SKM-1 (cell line): ENCODE data around the gene CRLF1.

Experiments
- DNase-seq: peaks from one replicate; lab custom pipeline; 2025; ENCODE audit not compliant: unreplicated experiment; lab: John Stamatoyannopoulos, UW

CRLF1 gene

DNA sequence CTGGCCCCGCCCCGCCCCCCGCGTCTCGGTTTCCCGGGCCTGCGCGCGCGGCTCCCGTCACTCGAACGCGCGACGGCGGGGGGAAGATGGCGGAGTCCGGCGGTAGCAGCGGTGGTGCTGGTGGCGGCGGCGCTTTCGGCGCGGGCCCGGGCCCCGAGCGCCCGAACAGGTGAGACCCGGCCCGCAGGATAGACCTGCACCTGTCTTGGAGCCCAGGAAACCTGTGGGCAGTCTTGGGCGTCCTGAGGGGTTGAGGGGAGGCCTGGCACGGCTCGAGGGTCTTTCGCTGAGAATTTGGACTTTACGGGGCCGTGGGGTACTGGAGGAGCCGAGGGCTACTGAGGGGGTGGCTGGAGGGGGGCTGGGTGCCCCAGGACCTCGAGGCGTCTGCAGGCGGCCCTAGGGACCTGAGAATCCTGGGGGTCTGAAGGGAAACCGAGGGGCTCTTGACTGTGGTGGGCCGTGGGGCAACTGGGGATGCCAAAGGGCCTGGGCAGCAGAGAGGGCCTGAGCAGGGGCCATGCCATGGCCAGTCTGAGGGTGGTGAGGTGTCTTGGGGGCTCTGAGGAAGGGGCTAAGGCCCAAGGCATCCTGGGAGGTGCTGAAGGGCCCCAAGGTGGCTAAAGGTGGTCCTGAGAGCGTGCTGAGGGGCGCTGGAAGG lies 30.5 kb upstream of the CRLF1 start, which contains the start of gene KLHL26:
Gene KLHL26 (plus strand): TSS at position 60 of the 661 bp plus-strand sequence. CDS start 27 bp downstream, at position 87.
- DNase-seq: no peak

DNA sequence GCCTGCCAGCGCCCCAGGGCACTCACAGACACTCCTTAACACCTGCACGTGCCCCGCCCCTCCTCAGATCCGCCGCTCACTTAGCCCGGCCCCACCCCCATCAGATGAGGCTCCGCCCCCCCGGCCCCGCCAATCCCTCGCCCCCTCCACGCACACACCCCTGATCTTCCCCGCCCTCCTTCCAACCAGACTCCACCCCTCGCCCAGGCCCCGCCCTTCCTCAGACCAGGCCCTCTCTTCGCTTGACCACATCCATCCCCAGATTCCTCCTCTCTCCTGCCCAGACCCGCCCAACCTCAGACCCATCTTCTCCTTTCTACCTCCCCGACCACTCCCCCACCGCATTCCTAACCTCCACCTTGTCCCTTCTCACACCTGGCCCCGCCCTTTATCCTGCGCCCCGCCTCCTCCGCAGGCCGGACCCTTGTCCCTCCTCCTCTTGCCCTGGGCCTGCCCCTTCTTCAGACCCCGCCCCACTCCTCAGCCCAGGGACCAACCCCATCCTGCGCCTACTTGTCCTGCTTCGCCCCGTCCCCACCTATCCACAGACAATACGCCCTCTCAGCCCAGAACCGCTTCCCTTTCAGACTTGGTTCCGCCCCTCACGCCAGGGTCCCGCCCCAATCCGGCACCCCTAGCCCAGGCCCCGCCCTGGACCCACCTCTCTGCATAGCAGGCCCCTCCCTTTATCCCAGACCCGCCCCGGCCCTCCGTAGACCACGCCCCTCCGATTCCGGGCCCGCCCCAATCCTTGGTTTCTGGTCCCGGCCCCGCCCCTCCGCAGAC lies 29.8 kb upstream of the CRLF1 start:
- peak; percentile 95 for DNase-seq

DNA sequence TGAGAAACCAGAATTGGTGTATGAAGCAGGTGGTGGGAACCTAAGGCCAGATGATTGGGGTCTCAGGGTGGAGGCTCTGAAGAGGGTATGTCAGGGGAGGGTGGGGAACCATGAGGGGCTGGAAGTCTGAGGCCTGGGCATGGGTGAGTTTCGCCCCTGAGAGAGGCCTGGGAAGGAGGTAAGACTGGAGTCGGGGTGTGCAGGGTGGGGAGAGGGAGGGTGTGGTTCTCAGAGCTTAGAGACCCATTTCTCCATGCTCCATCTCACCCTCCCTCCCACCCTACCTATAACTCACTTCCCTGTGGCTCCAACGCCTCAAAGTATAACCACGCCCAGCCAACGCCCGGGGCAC lies 29.2 kb upstream of the CRLF1 start:
- no peak for DNase-seq

DNA sequence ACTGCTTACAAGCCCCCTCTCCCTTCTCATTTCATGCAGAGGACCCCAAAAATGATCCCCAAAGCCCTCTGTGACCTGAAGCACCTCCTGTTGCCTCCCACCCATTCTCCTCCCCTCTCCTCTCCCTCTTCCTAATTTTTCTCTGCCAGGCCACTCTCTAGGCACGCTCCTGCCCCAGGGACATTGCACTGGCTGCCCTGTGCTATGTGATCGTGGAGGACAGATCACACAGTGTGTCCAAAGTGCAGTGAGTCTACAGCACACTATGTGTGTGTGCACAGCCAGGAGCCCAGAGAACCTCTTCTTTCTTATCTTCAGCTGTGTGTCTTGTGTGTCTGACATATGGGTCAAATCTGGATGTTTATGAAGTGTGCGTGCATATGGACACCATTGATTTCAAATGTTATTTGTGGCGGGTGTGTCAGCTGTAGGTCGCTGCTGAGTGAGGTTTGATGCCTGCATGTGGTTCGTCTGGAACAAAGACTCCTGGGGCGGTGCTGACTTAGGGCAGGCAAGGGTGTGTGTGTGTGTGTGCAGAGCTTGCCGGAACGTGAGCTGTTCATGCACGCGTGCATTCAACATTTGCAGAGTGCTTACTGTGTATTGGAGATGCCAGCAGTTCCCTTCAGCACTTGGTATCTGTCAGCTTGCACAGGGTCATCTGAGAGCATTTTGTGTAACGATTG lies 28.2 kb upstream of the CRLF1 start:
- no peak for DNase-seq

DNA sequence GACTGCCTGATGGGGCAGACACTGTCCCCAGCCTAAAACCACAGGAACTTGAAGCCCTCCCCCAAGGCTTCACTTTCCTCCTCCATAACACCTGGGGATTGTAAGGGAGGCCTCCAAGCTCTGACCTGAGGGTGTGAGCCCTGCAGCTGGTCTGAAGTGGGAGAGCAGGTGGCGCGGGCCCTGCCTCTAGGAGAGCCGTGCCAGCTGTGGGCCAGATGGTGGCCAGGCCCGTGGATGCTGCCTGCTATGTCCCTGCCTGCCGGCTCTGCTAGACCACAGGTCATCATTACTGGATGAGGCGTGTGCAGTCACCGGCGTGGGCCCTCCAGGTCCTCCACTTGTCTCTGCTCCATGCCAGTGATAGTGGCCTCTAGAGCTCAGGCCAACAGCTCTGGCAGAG lies 26.7 kb upstream of the CRLF1 start:
- no peak for DNase-seq

DNA sequence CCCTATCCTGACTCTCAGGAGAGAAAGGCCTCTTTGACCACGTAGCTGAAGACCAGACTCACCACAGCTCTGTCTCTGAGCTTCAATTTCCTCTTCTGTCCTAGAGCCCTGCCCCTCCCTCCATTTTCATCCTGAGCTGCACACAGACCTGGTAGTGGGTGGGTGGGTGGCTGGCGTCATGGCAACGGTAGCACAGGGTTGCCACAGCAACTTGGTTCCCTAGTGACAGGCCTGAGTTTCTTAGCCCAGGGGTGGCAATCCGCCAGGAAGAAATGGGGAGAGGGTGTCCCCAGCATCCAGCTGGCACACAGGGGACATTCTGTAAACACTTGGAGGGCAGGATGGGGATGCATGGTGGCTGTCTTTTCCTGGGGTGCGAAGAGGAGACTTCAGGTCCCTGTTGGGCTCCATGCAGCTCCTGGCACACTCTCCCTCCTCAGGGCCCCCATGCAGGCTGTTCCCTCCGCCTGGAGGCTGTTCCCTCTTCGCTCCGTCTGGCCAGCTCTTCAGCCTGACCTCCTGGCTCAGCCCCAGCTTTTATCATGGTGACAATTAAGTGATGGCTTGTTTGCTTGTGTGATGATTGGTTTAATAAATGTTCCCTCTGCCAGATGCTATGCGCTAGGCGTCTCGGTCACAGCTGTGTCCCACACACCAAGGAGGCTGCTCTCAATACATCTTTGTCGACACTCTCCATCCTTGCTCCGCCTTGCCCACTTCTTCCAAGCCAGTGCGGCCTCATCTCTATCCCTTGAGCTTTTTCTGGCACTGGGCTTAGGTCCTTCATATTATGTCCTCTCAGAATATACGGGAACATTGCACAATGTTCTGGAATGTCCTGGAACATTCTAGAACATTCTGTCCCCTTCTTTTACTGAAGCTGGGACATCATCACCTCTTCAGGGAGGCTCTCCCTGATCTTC lies 22.8 kb upstream of the CRLF1 start:
- DNase-seq: no peak

DNA sequence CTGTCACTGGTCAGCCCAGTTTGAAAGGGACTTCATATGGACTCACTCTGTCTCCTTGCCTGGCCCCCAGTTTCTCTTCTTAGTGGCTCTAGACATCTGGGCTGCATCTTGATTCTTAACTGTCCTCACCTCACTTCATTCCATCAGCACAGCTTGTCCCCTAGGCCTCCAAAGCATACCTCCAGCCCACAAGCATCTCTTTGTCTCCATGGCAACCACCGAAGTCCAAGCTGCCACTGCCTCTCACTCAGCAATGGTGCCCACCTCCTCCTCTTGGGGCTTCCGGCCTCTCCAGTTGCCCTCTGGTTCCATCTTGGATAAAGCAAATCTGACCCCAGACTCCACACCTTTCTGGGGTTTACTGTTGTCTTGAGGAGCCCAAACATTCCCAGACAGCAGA lies 20.3 kb upstream of the CRLF1 start:
- no peak for DNase-seq

DNA sequence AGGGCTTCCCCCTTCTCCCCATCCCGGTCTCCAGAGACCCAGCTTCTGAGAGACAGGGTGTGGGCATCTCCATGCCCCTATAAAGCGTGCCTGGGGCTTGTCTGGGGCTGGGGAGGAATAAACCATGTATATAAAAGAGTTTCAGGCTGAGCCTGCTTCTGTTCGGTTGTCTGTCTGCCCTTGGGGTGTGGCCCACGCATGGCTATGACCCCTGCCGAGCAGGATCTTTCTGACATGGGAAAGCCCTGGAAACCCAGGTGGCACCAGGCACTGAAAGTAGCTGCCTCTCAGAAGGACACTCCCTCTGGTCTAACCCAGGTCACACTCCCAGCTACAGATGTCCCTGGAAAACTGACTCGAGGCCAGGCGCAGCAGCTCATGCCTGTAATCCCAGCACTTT lies 14.3 kb upstream of the CRLF1 start:
- DNase-seq: no peak

DNA sequence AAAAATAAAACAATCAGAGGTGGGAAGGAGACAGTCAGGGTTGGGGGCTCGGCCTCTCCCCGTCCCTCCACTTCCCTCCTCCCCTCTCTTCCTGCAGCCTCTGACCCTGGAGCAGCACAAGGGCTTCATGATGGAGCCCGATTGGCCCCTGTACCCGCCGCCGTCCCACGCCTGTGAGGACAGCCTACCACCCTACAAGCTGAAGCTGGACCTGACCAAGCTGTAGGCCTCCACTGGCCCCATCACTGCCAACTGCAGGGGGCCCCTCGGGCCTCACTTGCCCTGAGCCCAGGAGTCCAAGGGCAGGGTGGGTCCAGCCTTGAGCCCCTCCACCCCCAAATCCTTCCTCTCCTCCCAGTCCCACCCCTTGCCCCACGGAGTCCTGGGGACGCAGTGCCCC lies 13.7 kb upstream of the CRLF1 start:
- no peak for DNase-seq

DNA sequence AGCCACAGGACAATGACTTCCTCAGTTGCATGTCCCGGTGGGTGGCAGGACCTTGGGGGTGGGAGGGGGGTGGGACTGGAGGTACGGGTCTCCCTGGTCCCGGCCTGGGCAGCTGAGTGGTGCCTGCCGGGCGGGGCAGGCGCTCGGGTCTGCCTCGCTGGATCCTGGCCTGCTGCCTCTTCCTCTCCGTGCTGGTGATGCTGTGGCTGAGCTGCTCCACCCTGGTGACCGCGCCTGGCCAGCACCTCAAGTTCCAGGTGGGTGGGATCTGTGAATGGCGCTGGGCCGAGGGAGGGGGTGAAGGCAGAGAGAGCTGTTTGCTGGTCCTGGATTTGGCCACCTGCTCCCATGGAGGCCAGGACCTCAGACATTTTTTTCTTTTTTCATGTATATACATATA lies 11.6 kb upstream of the CRLF1 start:
- no peak for DNase-seq

DNA sequence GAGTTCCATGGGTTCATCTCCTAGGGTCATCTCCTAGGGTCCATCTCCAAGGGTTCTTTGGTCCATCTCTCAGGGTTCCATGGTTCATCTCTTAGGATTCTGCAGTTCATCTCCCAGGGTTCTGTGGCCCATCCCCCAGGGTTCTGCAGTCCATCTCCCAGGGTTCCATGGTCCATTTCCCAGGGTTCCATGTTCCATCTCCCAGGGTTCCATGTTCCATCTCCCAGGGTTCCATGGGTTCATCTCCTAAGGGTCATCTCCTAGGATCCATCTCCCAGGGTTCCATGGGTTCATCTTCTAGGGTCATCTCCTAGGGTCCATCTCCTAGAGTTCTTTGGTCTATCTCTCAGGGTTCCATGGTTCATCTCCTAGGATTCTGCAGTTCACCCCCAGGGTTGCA lies 11.0 kb upstream of the CRLF1 start:
- DNase-seq: no peak

DNA sequence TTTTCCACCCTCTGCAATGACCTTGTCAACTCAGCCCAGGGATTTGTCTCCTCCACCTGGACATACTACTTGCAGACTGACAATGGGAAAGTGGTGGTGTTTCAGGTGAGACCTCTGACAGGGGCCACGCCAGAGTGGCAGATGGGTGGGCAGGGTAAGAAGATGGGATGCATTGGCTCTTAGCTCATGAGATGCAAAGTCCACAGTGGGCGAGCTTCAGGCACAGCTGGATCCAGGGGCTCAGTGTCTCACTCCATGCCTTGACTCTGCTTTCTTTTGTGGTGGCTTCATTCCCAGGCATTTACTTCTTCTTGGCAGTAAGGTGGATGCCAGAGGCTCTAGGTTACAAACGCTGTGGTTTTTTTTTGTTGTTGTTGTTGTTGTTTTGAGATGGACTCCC lies 9.4 kb upstream of the CRLF1 start:
- DNase-seq: no peak

DNA sequence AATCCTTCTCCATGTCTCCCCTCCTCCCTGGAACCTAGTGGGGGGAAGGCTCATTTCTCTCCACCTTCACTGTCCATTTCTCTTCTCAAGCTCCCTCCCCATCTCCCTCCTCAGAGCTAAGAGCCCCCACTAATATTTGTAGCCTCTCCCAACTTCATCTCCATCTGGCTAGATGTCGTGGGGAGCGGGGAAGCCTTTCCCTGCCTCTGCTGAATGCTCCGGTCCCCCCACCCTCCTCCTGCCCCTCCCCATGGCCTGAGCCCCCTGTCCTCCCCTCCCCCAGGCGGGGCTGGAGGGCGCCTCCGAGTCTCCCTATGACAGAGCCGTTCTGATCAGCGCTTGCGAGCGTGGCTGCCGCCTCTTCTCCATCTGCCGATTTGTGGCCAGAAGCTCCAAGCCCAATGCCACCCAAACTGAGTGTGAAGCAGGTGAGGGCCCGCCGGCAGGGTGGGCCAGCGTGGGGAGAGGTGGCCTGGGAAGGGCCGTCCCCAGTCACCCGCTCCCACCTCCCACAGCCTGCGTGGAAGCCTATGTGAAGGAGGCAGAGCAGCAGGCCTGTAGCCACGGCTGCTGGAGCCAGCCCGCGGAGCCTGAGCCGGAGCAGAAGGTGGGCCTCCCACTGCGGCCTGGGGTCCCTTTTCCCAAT lies 7.1 kb upstream of the CRLF1 start:
- DNase-seq: no peak

DNA sequence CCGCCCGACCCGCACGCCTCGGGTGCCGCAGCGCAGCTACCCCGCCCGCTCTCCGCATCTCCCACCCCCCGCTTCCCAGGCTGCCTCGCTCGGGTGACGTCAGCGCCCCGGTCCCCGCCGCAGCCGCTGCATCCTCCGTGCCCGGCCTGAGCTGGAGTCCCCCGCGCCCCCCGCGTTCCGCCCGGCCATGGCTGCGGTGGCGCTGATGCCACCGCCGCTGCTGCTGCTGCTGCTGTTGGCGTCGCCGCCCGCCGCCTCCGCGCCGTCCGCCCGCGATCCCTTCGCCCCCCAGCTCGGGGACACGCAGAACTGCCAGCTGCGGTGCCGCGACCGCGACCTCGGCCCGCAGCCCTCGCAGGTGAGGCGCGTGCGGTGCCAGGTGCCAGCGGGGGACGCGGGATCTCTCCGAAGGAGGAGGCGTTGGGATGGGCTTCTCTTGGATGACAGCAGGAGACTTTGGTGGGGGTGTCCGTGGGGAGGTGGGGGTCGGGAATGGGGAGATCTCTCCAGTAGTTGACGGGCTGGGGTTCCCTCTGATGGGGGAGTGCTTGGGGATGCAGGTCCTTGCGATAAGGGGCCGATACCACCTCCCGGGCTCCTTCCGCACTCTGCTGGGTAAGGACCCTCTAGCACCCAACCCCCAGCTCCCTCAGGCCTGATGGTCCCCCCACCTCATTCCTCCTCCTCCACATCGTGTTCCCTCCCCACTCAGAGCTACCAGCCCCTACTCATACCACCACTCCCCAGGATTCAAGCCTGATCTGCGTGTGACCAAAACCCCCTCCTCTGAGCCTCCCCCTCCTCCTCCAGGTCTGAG lies 6.4 kb upstream of the CRLF1 start, which contains the start of gene TMEM59L:
Gene TMEM59L (plus strand): TSS at position 99 of the 817 bp plus-strand sequence. CDS start 89 bp downstream, at position 188.
- no peak for DNase-seq

DNA sequence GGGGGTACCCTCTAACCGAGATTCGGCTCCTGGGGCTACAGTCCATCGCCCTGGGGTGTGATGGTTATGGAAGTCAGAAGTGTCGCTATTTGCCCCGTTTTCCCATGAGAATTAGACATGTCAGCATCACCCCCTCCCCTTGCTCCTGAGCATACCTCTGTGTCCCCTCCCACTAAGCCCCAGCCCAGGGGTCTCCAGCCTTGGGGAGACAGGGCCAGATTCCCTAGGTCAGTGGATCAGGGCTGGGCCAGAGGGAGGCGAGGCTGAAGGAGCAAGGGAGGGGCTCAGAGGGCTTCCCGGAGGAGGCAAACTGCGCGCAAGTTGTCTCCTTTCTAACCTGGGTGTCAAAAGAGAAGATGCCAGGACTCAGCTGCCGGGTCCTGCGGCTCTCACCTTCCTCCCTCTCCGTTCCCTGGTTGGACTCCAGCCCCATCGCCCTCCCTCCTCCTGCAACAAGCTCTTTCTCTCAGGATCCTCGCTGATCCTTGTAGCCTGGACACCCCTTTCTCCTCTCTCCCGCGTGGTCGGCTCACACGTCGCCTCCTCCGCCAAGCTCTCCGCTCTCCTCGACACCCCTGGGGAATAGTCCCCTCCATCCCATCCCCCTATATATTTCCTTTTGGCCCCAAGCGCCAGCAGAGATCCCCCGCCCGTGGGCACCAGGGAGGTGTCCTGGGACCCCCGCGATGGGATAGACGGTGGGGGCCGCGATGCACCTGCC lies 5.6 kb upstream of the CRLF1 start:
- no peak for DNase-seq

DNA sequence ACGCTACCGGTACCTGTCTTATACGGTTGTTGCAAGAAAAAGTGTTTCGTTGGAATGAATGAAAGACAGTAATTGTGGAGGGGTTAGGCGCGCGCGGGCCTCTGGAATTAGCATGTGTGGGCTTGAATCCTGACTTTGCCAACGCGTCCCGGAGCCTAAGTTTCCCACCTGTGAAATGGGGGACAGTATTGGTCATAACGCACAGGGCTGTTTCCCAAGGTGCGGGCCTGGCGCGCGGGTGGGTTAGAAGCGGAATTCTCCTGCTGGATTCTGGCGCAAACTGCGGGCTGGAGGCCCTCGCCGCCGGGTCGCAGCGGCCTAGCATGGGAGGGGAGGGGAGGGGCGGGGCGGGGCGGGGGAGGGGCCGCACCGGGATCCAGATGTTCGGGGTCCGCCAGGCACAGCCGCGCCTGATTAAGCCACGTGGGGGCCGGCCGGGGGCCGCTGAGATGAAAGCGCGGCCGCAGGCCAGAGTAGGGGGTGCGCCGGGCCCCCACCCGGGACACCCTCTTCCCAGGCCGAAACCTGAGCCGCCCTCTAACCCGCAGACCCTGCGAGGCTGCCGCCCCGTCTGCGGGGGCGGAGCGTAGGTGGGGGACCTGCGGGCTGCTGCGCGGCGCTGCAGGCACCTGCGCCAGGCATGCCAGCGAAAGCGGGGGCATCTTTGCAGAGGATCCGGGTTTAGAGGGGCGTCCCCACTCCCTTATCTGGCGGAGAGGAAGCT lies 4.9 kb upstream of the CRLF1 start:
- no peak for DNase-seq

DNA sequence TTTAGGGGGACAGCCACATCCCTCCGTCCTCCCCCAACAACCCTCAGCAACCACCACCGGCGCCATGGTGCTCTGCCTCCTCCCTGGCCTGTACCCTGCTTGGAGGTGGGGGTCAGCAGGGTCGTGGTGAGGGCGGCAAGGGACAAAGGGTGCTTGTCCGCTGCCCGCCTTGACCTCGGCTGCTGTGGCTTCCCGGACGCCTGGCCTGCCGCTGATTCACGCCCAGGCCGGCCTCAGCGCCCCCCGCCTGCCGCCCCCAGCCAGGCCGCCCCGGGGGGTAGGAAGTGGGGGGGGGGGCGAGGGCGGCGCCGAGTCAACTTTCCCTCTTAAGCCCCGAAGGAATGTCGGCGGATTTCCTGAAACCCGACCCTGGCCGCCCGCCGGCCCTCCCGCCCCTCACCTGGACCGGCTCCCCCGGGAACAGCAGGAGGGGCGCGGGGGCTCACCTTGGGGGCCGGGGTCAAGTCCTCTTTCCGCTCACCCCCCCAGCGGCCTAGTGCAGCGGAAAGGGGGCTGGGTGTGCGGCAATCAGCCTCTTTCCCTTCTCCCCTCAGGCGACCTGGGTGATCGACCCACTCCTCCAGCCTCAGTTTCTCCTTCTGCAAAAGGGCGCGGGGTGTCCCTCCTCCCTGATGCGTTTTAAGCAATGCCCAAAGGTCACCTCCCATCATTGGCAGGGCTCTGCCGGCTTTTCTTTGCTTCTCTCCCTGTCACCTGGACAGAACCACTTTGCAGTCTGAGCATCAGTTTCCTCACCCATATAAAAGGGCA lies 4.1 kb upstream of the CRLF1 start:
- DNase-seq: no peak

DNA sequence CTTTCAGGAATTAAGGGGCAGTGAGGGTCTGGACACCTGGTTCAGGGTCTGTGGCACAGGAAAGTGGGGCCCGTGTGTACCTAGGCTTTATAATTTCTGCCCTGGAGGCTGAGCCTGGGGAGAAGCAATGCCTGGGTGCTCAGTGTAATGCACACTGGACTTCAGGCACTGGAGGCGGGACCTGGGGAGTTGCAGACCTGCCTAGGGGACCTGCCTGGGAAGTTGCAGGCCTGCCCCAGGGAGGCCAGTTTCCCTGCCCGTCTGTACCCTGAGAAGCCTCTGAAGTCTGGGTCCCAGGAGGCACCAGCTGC lies 3.6 kb upstream of the CRLF1 start:
- DNase-seq: no peak
